Measurements from ENCODE around the gene TNFSF15. TPM values are rescaled to one million over a fixed set of nuclear protein-coding genes. Genes with fewer than 3 reads are reported as not detected.

Gene TNFSF15
- polyA plus RNA-seq, 1 experiment: 0.13 TPM

DNA sequence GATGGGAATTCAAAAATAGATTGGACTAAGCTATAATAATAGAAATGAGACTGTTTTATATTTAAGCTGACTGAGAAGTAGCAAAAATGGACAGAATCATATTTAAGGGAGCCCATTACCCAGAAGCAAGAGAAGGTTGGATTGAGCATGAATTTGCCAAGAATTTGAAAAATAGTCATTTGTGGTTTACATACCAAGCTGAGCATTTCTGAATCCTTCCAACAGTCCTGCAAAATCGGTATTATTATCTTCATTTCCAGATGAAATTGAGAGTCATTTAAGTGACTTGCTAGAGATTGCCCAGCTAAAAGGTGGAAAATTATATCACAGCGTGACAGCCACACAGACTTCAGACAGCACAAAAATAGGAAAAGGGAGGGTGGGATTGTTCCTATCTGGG, 48.4 kb downstream of the TNFSF15 start:
- no peak for DNase-seq (ENCODE audit: low read depth)
- H3K36me3 ChIP-seq (ENCODE audit: control insufficient read depth, insufficient read depth, low read length): no peaks in the 10 kb centered on the region
- ChIA-PET CTCF (interaction anchor here (0.9 to 1.0 kb wide), 2 partner anchors 8 to 15 kb away, joined by 3 to 4 read pairs; no protein-coding TSS in a partner anchor), POLR2A (no interaction called here)
- peaks cover 14% of the 10 kb centered on the region for H3K27me3 ChIP-seq (ENCODE audit: control insufficient read depth, insufficient read depth, low read length)
- H3K4me3 ChIP-seq (ENCODE audit: low read depth, low read length): no peak overlapping the region
- TF ChIP-seq, protein P1, sequence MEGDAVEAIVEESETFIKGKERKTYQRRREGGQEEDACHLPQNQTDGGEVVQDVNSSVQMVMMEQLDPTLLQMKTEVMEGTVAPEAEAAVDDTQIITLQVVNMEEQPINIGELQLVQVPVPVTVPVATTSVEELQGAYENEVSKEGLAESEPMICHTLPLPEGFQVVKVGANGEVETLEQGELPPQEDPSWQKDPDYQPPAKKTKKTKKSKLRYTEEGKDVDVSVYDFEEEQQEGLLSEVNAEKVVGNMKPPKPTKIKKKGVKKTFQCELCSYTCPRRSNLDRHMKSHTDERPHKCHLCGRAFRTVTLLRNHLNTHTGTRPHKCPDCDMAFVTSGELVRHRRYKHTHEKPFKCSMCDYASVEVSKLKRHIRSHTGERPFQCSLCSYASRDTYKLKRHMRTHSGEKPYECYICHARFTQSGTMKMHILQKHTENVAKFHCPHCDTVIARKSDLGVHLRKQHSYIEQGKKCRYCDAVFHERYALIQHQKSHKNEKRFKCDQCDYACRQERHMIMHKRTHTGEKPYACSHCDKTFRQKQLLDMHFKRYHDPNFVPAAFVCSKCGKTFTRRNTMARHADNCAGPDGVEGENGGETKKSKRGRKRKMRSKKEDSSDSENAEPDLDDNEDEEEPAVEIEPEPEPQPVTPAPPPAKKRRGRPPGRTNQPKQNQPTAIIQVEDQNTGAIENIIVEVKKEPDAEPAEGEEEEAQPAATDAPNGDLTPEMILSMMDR (IDR thresholded peaks at IDR 0.05; ENCODE audit: insufficient read depth, low read depth, low read length): no peak

DNA sequence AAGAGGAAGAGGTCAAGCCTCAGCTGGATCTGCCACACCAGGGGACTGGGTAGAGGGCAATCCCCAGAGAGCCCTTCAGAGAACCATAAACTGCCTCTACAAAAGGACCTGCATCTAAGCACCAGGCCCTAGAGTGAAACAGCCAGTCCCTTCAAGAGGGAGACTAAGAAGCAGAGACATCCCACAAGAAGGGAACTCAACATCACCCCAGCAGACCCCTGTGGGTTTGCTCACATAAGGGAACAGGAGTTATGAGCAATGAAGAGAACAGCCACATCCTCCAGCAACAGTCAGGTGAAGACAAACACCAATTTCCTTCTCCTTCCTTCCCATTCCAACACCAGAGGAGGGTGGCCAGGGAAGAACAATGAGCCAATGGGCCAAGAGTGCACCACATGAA, 48.9 kb downstream of the TNFSF15 start:
- Histone ChIP-seq H3K36me3 (ENCODE audit: control insufficient read depth, insufficient read depth, low read length) (no peaks in the 10 kb centered on the region), H3K27me3 (ENCODE audit: control insufficient read depth, insufficient read depth, low read length) (peaks cover 14% of the 10 kb centered on the region), H3K4me3 (ENCODE audit: low read depth, low read length) (no peak overlapping the region)
- TF ChIP-seq, protein P1 (IDR thresholded peaks at IDR 0.05; ENCODE audit: insufficient read depth, low read depth, low read length): no peak
- ChIA-PET POLR2A (no interaction called here), CTCF (no interaction called here)
- no peak for DNase-seq (ENCODE audit: low read depth)

DNA sequence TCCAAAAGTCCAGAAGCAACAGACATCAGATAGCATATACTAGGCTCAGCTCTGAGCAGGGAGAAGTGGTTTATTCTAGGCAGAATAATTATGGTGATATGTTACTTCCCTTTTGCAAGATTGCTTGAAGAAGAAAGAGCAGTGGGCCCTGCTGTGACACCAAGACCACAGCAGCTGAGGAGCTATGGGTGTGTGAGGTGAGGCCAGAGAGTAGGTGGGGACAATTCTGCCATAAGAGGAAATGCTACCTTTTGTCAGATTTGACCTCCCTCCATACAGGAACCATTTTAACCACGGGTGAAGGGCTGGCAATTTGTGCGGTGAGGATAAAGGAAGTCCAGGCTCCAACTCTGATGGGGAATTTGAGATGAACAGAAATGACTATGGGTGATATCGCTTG, 51.3 kb downstream of the TNFSF15 start:
- TF ChIP-seq, protein P1 (IDR thresholded peaks at IDR 0.05; ENCODE audit: insufficient read depth, low read depth, low read length): no peak
- CTCF ChIA-PET: interaction anchor here (1.2 kb wide), 1 partner anchor 260 kb away, joined by 4 read pairs; no protein-coding TSS in a partner anchor
- H3K4me3 ChIP-seq (ENCODE audit: low read depth, low read length): no peak overlapping the region
- peaks cover 9% of the 10 kb centered on the region for H3K27me3 ChIP-seq (ENCODE audit: control insufficient read depth, insufficient read depth, low read length)
- POLR2A ChIA-PET: no interaction called here
- H3K36me3 ChIP-seq (ENCODE audit: control insufficient read depth, insufficient read depth, low read length): no peaks in the 10 kb centered on the region
- no peak for DNase-seq (ENCODE audit: low read depth)

DNA sequence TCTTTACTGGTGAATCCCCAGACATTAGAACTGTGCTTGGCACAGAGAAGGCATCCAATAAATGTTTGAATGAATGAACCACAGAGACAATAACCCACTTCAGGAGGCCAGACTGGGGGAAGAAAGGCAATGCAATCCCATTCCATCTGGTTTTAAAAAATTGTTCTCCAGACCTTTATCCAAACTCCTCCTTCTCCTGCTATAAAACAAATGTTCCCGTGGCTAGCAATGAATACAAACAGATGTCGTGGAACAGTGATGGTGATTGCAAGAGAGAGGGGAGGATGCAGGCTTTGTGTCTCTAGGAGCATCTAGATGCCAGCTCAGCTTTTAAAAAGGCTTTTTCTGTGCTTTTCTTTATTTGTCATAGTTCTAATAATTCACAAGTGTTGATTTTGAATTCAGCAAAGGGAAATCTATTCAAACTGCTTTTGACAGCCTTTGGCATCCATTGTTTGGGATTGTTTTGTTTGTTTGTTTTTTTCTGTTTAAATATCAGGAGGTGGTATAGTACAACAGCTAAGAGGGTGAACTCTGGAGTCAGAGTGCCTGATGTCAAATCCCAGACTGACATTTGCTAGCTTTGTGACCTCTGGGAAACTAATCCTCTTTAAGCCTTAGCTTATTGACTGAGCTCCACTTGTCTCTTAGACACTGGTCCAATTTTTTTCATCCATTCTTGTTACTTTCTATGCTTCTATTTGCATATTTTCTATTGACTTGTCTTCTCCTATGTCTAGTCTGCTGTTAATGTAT, 59.1 kb downstream of the TNFSF15 start:
- ChIA-PET POLR2A (no interaction called here), CTCF (interaction anchor here (0.6 to 2.1 kb wide), 2 partner anchors 159 to 499 kb away, joined by 4 to 12 read pairs; no protein-coding TSS in a partner anchor)
- H3K36me3 ChIP-seq (ENCODE audit: control insufficient read depth, insufficient read depth, low read length): no peaks in the 10 kb centered on the region
- TF ChIP-seq, protein P1 (IDR thresholded peaks at IDR 0.05; ENCODE audit: insufficient read depth, low read depth, low read length): no peak
- DNase-seq (ENCODE audit: low read depth): peak; percentile 70
- no peak overlapping the region for H3K4me3 ChIP-seq (ENCODE audit: low read depth, low read length)
- 0 out of 2 replicates have a peak, but pooled peaks cover 2% of the 10 kb centered on the region for H3K27me3 ChIP-seq (ENCODE audit: control insufficient read depth, insufficient read depth, low read length)

DNA sequence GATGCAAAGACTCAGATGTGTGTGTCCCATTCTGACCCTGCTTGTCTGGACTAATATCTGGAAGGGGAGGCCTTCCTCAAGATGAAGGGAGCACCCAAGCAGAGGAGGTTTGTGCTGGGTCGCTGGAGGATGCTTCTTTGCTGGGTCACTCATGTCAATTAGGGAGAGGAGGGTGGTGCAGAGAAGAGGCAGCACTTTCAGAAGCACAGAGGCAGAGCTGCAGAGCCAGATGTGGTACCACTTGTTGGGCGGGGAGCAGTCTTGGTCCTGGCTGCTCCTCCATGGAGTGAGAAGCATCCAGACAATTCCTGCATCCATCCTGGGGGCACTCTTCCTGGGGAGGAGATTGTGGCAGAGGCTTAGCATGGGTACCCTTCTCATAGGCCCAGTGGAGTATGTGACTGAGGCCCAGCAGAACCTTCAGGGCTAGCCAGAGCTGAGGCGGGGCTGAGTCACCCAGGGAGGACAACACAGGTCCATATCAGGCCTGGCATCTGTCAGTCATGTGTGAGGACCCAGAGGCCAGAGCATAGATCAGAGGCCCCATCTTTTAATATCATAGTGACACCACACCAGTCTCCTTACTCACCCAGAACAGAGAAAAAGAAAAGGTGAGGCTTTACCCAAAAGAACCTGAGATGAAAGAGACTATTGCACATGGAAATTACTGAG, 59.8 kb downstream of the TNFSF15 start:
- TF ChIP-seq, protein P1 (IDR thresholded peaks at IDR 0.05; ENCODE audit: insufficient read depth, low read depth, low read length): no peak
- 0 out of 2 replicates have a peak, but pooled peaks cover 2% of the 10 kb centered on the region for H3K27me3 ChIP-seq (ENCODE audit: control insufficient read depth, insufficient read depth, low read length)
- no peak for DNase-seq (ENCODE audit: low read depth)
- H3K36me3 ChIP-seq (ENCODE audit: control insufficient read depth, insufficient read depth, low read length): no peaks in the 10 kb centered on the region
- POLR2A ChIA-PET: no interaction called here
- no peak overlapping the region for H3K4me3 ChIP-seq (ENCODE audit: low read depth, low read length)
- CTCF ChIA-PET: interaction anchor here (0.9 to 2.1 kb wide), 2 partner anchors 73 to 160 kb away, joined by 3 to 12 read pairs; no protein-coding TSS in a partner anchor
